Measurements from ENCODE around the gene KNCN. TPM values are rescaled to one million over a fixed set of nuclear protein-coding genes. Genes with fewer than 3 reads are reported as not detected.

KNCN gene
- total and polyA plus RNA-seq, 2 donors (not counting 1 experiment from before 2014, with no cell fraction given), result not detected

DNA sequence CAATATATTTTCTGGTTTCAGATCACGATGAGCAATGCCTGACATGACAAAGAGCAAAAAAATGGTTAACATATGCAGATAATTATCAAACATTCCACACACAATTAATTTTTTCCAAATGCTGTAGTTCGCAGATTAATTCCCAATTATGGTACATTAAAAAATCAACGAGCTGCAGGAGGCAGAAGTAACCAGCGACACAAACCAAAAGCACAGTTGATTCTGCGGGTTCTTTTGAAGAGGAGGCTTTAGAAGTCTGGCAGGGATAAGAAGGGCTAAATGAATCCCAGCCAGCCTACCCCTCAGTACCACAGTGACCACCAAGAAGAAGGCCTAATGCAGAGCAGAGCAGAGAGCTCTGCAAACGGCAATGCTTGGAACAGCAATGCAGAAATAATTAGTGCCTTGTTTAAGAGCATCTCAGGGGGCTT, 17.0 kb upstream of the KNCN start:
- Mint-ChIP-seq H3K27me3 (no peaks in the 10 kb centered on the region), H3K27ac (no peak overlapping the region), H3K4me3 (no peak overlapping the region), H3K4me1 (no peaks in the 10 kb centered on the region), H3K9me3 (ENCODE audit: insufficient read depth) (no peaks in the 10 kb centered on the region)
- Histone ChIP-seq H3K9me3 (ENCODE audit: control extremely low read depth in 1 of 3, control insufficient read depth in 2 of 3, insufficient read depth in 1 of 3, low read length in 2 of 3) (no peaks in the 10 kb centered on the region), H2AFZ (ENCODE audit: insufficient read depth, low read depth, low read length, poor library complexity, severe bottlenecking) (no peak overlapping the region), H3K27ac (ENCODE audit: low read length in 2 of 2) (no peak overlapping the region), H4K20me1 (ENCODE audit: control insufficient read depth, insufficient read depth, low read length, poor library complexity, severe bottlenecking) (no peaks in the 10 kb centered on the region), H3K79me2 (ENCODE audit: control insufficient read depth, insufficient read depth, low read length) (no peaks in the 10 kb centered on the region), H3K4me1 (ENCODE audit: control insufficient read depth in 2 of 2, insufficient read depth in 2 of 2, low read length in 2 of 2) (no peaks in the 10 kb centered on the region), H3K4me2 (replicated peaks; ENCODE audit: low read depth, low read length, poor library complexity, severe bottlenecking) (no peak overlapping the region), H3K9ac (ENCODE audit: low read length) (no peak overlapping the region), H3K27me3 (replicated peaks in 1 of 4; ENCODE audit: control extremely low read depth in 1 of 4, control insufficient read depth in 3 of 4, insufficient read depth in 4 of 4, low read length in 3 of 4) (no peaks in the 10 kb centered on the region), H3K36me3 (replicated peaks in 1 of 2; ENCODE audit: control extremely low read depth in 1 of 2, control insufficient read depth in 1 of 2, extremely low read depth in 1 of 2, insufficient read depth in 2 of 2, low read length in 1 of 2) (peaks cover 2 to 41% of the 10 kb centered on the region in 2 experiments), H3K4me3 (ENCODE audit: control extremely low read depth in 1 of 5, extremely low read depth in 1 of 5, insufficient read depth in 1 of 5, low read depth in 2 of 5, low read length in 4 of 5) (no peak overlapping the region)
- intact Hi-C loops (cut with micrococcal nuclease), result no loop called here
- WGBS (ENCODE audit: insufficient coverage), result 100% methylated on average over 2 of the region's 6 CpGs
- ATAC-seq (ENCODE audit: low read depth), result no peak
- CTCF ChIA-PET, result no interaction called here
- TF ChIP-seq CTCF (IDR thresholded peaks at IDR 0.05) (no peak), EZH2 (IDR thresholded peaks at IDR 0.05; ENCODE audit: borderline replicate concordance, insufficient read depth, low read depth, low read length, poor library complexity, severe bottlenecking) (no peak)
- POLR2A ChIA-PET, result no interaction called here
- DNase-seq, result no peak

- no peaks in the 10 kb centered on the region for H3K4me1 Mint-ChIP-seq
- TF ChIP-seq EZH2 (IDR thresholded peaks at IDR 0.05; ENCODE audit: borderline replicate concordance, insufficient read depth, low read depth, low read length, poor library complexity, severe bottlenecking) (no peak), CTCF (IDR thresholded peaks at IDR 0.05) (no peak)
- WGBS (ENCODE audit: insufficient coverage), result 100% methylated on average over 3 of the region's 4 CpGs
- no peaks in the 10 kb centered on the region for H3K27me3 Mint-ChIP-seq
- no peaks in the 10 kb centered on the region for H4K20me1 ChIP-seq (ENCODE audit: control insufficient read depth, insufficient read depth, low read length, poor library complexity, severe bottlenecking)
- no peaks in the 10 kb centered on the region for H3K79me2 ChIP-seq (ENCODE audit: control insufficient read depth, insufficient read depth, low read length)
- H3K4me3 ChIP-seq (ENCODE audit: control extremely low read depth in 1 of 5, extremely low read depth in 1 of 5, insufficient read depth in 1 of 5, low read depth in 2 of 5, low read length in 4 of 5), result no peak overlapping the region
- H3K9me3 ChIP-seq (ENCODE audit: control extremely low read depth in 1 of 3, control insufficient read depth in 2 of 3, insufficient read depth in 1 of 3, low read length in 2 of 3), result no peaks in the 10 kb centered on the region
- no peak overlapping the region for H3K27ac ChIP-seq (ENCODE audit: low read length in 2 of 2)
- ChIA-PET CTCF (no interaction called here), POLR2A (no interaction called here)
- no peak overlapping the region for H3K4me3 Mint-ChIP-seq
- no peaks in the 10 kb centered on the region for H3K9me3 Mint-ChIP-seq (ENCODE audit: insufficient read depth)
- H3K36me3 ChIP-seq (replicated peaks in 1 of 2; ENCODE audit: control extremely low read depth in 1 of 2, control insufficient read depth in 1 of 2, extremely low read depth in 1 of 2, insufficient read depth in 2 of 2, low read length in 1 of 2), result peaks cover 2 to 44% of the 10 kb centered on the region in 2 experiments
- ATAC-seq (ENCODE audit: low read depth) (no peak), DNase-seq (no peak)
- H2AFZ ChIP-seq (ENCODE audit: insufficient read depth, low read depth, low read length, poor library complexity, severe bottlenecking), result no peak overlapping the region
- no peaks in the 10 kb centered on the region for H3K27me3 ChIP-seq (replicated peaks in 1 of 4; ENCODE audit: control extremely low read depth in 1 of 4, control insufficient read depth in 3 of 4, insufficient read depth in 4 of 4, low read length in 3 of 4)
- no peaks in the 10 kb centered on the region for H3K4me1 ChIP-seq (ENCODE audit: control insufficient read depth in 2 of 2, insufficient read depth in 2 of 2, low read length in 2 of 2)
- no peak overlapping the region for H3K4me2 ChIP-seq (replicated peaks; ENCODE audit: low read depth, low read length, poor library complexity, severe bottlenecking)
- intact Hi-C loops (cut with micrococcal nuclease), result no loop called here
- H3K9ac ChIP-seq (ENCODE audit: low read length), result no peak overlapping the region
- H3K27ac Mint-ChIP-seq, result no peak overlapping the region
These were observed 11.9 kb upstream of the KNCN start for GRCh38 chr1:46563341-46563740.
